HuH-7.5 (cell line): ENCODE data around the gene PHC2.

ENCODE experiments used
- DNase-seq: peaks from one replicate; pipeline ENCODE4 v3.0.0; 2011; ENCODE audit warnings: low spot score

PHC2 gene

DNA sequence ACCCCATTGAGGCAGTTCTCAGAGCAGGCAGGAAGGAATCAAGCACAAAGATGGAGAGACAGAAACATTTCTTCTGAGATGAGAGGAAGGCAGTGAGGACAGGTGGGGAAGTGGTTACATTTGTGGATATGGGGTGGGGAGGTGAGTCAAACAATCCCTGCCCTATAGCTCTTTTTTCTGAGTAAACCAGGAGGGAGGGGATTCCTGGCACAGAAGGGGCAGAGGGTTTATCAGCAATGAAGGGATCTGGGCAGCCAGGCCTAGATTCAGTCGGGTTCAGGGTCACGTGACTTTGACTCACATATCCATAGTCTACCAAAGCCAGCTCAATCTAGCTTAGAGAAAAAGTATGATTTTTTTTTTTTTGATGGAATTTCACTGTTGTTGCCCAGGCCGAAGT is 15.7 kb upstream of the PHC2 start:
- no peak for DNase-seq

DNA sequence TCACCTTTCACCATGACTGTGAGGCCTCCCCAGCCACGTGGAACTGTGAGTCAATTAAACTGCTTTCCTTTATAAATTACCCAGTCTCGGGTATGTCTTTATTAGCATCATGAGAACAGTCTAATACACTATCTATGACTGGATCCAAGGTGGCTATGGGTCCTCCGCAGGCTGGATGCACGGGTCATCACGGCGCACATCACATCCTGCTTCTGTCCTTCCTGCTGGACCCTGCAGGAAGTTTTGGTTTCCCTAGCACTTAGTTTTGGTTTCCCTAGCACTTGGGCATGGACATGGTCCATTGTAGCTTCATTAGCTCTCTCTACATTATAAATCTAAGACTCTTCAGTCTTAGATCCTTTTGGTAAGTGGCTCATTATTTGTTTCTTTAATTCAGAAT is 14.2 kb upstream of the PHC2 start:
- no peak for DNase-seq

DNA sequence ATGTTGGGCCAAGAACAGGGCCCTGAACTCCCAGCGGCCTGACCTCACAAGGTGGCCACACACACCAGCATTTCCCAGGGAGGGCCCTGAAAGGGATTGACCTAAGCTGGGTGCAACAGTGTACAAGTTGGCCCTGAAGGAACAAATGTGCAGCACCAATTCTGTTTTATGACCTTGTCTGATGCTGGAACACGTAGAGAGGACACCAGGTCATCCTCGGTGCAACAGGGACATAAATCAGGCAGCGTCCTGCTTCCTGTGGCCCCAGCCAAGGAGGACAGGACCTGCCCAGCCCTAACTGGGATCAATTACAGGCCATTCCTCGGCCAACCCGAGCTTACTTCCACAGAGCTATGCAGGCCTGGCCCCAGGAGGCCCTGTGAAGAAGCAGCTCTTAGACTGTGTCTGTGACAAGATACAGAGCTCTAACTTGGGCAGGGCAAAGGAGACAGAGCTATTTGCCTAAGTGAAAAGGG is 12.8 kb upstream of the PHC2 start:
- no peak for DNase-seq

DNA sequence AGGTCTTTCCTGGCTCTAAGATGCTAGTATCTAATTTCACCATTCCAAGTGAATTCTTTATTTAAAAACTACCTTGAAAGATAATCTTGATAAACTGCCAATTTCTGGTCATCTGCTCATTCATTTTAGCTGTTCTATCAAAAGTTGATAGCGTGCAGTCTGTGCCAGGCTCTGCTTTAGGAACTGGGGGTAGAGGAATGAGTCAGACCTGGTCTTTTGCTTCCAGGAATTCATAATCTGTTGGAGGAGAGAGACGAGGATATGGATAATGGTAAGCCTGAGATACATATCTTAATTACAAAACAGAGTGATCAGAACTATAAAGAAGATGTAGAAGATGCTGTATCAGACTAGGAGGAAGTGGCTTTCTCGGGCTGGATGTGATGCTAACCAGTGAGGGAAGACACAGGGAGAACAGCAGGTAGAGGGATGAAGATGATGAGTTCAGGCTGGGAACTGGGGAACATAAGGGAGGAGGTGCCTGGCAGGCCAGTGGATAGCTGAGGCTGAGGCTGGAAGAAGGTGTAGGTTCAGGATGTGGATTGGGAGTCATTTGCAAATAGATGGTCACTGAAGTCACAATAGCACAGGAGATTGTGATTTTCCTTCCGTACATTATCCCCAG is 12.3 kb upstream of the PHC2 start:
- DNase-seq, result no peak

DNA sequence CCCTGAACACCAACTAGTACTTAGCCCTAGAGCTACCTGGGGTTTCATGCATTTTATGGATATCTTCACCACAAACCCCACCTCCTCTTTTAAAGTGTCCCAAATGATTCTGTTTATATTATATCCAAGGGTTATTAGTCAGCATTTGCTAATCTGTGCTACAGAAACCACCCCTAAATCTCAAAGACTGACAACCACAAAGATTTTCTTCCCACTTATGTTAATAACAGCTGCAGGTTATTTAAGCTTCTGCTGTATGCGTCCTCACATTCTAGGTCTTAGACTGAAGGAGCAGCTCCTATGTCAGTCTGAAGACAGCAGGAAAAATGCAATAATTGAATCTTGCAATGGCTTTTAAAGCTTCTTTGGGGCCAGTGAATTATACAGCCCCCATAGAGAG is 11.2 kb upstream of the PHC2 start:
- no peak for DNase-seq

DNA sequence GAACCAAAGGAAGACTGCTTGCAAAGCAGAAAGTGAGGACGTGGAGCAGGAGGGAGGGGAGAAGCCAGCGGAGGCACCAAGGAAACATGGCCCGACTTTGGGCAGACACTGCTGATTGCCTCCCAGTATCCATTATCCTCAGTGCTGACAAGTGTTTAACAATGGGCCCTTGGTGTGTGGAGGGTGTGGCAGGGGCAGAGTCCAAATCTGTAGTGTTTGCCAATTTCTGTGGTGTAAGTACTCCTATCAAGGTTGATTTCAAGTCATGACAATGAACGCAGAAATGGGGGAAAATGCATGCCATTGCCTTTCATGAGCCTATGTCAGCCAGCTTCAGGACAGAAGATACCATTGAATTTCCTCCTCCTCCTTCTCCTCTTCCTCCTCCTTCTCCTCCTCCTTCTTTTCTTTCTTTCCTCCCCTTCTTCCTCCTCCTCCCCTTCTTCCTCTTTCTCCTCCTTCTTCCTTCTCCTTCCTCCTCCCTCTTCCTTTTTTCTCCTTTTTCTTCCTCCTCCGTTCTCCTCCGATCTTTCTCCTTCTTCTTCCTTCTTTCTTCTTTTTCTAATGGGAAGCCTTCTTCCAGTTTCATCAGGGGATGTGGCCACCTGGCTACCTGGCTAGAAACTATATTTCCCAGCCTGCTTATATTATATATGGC is 10.3 kb upstream of the PHC2 start:
- no peak for DNase-seq

DNA sequence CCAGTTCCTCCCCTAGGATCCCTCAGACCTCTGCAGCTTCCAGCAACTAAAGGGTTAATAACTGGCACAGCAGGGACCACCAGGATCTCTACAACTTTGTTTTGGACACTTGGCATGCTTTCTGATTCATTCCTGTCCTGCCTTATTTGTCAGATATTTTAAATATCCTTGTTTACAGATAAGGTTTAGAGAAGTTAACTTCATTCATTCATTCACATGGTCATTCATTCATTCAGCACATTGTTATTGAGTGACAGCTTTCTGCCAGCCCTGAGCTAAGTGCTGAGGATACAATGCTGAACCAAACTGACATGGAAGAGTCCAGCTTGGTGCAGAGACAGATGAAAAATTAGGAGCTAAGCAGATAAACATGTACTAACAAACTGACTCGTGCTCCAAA is 8.8 kb upstream of the PHC2 start:
- DNase-seq, result no peak

DNA sequence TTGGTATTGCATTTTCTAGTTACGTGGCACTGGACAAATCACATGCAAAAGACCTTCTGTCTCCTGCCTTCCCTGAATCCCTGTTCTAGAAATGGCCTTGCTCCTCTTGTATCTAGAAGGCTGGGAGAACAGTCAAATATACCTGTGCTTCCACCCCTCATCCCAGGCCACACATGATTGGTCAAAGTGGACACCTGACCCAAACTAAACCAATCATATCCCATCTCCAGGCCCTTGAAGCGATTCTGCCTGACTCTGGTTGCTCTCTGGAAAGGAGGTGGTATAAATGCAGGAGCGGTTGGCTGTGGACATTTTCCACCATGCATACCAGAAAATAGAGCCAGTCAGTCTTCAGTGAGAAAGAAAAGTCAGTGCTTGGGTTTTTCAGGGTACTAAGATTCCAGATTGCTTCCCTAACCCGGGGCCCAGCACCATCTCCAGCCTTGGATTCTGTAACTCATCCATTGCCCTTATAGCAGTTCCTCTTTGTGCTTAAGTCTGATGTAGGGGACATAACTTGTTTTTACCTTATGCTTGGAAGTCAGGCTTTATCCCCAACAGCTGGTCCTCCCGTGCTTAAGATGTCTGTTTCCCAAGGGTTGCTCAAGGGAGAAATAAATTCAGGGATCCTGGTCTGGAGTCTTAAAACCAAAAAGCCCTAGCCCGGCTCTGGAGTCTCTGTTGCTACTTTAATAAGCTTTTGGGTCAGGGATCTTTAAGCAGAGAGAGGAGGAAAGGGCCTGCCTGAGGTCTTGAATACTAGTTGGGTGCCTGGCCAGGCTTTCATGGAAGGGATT is 7.7 kb upstream of the PHC2 start:
- DNase-seq, result no peak

DNA sequence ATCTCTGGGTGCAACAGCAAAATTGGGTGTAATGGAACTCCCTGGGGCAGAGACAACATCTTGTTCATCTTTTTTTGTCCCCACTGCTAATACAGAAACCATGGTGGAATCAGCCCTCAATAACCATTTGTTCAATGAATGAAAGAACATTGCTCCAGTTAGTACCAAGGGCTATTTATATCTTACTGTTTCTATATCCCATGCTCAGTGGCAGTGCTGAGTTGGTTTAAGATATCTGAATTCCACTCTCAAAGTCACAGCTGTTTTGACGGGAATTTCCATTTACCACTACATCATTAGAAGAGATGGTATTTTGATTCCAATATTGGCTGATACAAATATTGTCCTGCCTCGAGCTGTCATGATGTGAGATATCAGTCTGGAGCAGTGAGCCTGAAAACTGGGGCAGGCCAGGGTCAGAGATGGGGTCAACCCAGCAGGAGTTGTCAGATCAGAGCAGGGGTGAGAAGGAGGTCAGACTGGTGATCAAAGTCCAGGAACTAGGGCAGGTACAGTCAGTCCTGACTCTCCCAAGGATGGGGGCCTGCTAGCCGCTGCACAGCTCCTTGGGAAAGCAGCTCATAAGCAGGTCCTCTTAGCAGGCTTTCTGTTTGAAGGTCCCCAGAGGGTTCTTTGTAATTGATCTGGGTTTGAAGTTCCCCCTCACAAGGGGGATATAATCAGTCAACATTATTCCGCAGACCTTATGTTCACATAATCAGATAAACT is 5.8 kb upstream of the PHC2 start:
- no peak for DNase-seq

DNA sequence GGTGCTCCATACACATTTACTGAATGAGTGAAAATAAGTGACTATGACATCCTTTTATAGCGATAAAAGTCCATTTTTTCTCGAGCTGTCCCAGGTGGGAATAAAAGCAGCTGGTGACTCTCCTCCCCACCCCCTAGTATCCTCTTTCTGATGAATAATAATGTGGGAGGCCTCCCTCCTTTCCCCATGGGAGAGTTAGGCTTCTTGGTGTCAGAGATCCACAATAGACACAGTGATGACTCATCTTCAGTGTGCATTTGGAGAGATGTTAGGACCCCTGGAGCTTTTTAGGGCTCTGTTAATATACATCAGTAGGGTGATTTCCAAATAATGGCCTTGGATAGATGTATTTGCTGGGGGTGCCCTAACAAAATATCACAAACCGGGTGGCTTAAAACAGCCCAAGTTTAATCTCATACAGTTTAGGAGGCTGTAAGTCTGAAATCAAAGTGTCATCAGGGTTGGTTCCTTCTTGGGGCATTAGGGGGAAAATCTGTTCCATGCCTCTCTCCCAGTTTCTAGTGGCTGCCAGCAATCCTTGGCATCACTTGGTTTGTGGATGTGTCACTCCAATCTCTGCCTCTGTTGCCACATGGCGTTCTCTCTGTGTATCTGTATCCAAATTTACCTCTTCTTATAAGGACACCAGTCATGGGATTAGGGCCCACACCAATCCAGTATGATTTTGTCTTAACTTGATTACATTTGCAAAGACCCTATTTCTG is 4.4 kb upstream of the PHC2 start:
- no peak for DNase-seq

DNA sequence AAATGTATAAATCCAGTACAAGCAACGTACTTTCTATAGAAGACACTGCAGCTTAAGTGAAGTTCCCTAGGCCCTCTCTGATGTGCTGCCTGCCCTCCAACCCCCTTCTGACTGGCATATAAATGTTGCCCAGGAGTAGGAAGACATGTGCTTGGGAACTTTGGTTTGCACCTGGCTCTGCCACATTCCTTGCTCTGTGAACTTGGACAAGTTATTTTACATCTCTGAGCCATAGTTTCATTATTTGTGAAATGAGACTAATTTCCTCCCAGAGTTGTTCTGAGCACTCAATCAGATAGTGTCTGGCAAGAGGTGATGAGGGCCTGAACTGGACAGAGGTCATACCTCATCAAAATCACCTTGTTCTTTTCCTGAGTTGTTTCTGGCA is 3.5 kb upstream of the PHC2 start:
- DNase-seq, result no peak

DNA sequence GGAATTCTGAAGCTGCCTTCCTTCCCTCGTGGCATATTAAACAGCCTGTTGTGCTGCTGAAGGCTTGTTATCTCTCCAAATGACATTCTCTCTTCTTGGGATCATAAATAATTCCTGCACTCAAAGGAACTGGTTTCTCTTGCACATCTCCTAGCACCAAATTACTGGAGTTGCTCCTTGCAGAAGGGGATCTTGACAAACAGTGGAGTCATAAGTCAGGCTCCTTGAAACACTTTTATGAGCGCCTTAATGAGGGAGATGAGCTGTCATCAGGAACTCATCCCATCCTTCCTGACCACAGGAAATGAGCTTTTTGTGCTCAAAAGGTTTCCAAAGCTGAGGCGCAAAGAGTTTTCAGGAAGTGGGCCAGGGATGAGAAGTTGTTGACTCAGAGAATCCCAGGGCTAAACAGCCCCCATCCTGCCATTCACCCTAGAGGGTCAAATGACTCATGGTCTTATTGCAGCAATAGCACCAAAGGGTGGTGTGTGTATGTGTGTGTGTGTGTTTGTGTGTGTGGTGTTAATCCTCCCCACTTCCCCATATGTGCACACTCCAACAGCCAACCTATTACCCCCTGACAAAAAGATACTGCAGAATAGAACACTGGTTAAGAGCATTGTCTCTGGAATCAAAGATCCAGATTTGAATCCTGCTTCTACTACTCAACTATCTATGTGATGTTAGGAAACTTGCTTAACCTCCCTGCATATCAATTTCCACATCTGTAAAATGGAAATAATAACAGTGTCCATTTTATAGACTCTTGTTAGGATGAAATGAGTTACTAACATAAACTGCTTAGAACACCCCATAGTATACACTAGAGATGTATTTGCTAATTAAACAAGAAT is 2.8 kb upstream of the PHC2 start:
- no peak for DNase-seq

DNA sequence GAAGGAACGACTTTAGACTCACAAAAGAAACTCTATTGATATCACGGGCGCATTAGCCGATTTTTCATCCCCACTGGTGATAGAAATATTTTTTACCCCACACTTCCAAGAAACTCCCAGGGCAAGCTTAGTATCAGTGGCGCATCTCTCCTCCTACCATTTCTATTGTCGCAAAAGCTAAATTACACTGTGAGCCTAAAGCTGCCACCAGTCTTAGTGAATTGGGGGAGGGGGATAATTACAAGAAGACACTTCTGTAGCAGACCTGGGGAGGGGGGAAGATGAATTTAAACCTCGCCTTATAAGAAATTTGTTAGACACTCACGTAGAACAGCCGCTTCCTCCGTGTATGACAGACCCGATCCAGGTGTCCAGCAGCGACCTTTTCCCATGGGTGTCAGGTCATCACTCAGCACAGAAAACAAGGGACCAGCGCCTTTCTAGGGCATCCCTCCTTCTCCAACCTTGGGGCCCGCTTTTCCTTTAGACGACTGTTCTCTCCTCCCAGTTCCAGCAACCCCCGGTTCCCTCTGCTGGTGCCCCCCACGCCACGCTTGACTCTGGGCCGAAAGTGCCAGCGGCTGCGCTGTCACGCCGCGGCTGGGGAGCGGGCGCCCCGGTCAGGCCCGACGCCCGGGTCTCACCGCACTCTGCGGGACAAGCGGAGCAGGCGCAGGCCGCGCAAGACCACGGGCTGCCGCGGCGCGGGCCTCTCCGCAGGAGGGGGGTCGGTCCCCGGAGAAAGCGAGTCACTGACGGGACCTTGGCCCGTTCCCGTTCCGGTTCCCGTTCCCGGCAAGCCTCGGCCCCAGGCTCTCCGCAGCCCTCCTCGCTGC is 821 bp downstream of the PHC2 start:
- peak; percentile 16 for DNase-seq

DNA sequence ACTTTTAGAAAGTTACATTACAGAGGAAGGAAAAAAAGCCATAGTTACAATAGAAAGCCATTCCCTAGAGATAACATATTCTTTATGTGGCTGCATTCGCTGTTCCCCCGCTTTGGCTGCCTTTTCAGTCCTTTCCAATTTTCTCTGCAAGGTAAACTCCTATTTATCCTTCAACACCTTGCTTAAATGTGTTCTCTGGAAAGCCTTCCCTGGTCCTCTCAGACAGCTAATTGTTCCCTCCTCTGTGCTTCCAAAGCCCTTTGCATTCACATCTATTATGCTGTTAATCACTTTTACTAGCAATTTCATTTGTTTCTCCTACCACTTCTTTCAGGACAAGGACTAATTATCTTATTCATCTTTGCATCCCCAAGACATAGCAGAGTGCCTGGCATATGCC is 1.6 kb downstream of the PHC2 start:
- no peak for DNase-seq

DNA sequence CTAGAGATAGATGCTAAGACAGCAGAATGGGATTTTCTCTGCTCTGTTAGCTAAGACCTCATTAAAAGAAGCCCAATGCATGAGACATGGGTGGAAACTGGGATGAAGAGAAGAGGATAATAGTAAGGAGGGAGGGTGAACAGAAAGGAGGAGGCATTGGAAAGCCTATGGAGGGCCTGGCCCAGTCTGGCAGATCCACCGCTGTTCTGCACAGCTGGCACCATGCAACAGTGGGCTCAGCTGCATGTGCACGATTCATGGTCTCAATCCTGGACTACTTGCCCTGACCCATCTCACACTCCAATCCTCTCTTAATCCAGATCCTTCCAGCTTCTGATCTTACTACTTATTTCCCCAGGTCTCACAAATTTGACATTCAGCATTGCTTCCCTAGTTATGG is 2.2 kb downstream of the PHC2 start:
- DNase-seq, result no peak

DNA sequence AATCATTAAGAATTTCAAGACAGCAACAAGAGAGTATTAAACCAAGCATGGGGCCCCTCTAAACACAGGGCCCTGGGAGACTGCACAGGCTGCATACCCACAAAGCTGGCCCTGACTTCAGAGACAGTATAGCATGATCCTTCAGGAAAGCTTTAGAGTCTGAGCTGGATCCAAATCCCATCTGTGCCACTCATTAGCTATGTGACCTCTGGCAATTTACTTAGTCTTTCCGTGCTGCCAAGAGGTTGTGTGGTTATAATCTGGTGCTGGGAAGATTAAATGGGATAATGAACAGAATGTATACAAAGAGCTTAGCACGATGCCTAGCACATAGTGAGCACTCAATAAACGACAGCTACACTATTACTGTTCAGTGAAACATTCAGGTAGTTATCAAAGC is 4.0 kb downstream of the PHC2 start:
- no peak for DNase-seq

DNA sequence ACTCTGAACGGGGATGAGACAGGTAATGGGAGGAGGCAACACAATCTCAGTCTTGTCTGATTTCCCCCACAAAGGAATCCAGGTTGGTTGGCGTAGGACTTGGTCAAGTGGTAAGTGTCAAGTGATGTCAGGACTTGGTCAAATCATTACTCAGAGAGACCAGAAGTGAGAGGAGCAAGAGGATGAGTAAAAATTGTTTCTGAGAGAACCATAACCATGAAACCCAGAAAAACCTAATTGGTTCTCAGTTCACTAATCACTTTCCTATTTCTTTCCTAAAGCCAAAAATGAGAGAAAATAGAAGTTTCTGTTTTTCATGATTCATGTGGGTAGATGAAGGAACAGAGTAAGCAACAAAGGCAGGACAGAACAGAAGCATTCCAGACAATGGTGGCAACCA is 5.0 kb downstream of the PHC2 start:
- DNase-seq, result no peak

DNA sequence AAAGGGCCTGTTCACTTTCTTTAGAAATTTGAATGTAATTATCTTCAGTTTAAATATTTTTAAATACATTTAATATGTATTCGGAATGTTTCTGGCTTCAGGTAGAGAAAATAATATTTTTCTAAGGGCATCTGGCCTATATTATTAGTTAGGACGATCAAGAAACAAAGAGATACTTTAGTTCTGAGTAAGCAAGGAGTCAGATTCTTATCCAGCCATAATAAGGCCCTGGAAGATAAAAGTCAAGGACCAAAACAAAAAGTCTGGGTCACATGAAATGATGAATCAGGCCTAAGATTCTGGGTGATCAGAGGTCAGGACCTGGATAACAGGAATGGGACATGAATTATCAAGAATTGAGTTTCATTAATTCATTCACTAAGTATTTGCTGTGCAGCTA is 6.3 kb downstream of the PHC2 start:
- DNase-seq, result no peak

DNA sequence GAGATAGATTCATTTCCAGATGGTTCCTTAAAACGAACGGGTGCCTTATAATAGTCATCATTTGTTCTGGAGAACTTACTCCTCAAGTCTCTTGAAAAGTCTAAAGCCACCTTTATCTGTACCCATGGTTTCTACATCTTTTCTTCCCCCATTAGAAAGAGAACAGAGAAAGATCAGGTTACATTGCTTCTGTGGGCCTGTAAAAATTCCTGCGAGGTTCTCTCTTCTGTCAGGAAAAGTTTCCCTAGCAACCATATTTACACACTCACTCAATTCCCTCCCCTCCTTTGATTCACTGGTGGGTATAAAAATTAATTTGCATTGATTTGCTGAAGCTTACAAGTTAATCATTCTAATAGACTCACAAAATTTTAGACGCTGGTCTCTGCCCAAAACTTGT is 6.7 kb downstream of the PHC2 start:
- no peak for DNase-seq
